Erythroblast (primary cell): Measurements from ENCODE around the gene SREBF2.

Experiments used
- DNase-seq, 2 experiments: peaks; one replicate each; lab custom pipeline; 2025; lab: John Stamatoyannopoulos, UW
- GATA1 ChIP-seq: IDR thresholded peaks from 2 replicates; pipeline ENCODE4 v1.6.1; 2011; ENCODE audit warnings: low read depth, mild to moderate bottlenecking, control low read depth, low read length, moderate library complexity
- POLR2A ChIP-seq: IDR thresholded peaks from 2 replicates; pipeline ENCODE4 v1.6.1; 2011; ENCODE audit warnings: mild to moderate bottlenecking, low read length

SREBF2 gene

DNA sequence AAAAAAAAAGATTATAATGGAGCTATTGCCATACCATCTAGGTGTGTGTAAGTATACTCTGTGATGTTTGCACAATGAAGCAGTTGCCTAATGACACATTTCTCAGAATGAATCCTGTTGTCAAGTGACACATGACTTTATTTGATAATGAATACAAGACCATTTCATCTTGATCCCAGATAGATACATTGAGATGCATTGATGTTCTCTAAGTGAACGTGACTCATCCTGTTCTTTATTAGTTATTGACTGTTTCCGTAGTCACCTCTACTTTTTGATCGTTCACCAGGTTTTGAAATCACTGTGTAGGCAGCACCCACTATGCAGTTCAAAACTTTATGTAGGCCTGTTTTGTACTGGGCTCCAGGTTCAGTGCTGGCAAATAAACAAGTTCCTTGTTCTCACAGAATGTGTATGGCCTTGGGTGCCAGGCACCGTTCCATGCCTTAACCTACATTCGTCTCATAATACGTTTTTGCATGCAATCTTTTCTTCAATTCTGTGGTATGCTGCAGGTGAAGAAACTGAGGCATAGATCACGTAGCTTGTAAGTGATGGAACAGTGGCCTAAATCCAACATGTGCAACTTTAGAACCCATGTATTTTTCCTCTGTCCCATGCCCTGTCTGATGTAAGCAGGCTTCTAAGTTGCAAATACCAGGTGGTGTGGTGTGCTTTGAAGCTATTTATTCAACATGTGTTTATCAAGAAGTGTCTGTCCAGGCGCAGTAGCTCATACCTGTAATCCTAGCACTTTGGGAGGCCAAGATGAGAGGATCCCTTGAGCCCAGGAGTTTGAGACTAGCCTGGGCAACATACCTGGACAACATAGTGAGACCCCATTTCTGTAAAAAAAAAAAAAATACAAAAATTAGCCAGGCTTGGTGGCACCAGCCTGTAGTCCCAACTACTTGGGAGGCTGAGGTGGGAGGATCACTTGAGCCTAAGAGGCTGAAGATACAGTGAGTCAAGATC lies 10.4 kb downstream of the SREBF2 start:
- DNase-seq, result peak in 1 of 2 experiments; percentile 25
- TF ChIP-seq GATA1 (no peak), POLR2A (no peak)

DNA sequence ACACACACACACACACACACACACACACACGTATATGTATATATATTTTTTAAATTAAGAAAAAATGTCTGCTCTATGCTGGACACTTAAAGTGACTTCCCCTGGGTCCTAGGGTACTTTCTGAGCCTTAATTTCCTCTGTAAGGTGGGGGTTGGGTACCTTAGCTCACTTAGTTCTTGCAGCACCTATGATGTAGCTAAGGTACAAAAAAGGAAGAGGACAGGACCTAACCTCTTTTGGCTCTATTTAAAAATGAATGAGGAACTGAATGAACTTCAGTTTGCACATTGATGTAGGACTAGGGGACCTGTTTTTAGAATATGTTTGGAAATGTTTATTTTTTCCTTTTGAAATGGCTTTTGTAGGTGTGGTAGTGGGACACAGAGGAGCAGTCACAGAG lies 11.1 kb downstream of the SREBF2 start:
- no peak for DNase-seq
- no peak for TF ChIP-seq GATA1
- no peak for TF ChIP-seq POLR2A

DNA sequence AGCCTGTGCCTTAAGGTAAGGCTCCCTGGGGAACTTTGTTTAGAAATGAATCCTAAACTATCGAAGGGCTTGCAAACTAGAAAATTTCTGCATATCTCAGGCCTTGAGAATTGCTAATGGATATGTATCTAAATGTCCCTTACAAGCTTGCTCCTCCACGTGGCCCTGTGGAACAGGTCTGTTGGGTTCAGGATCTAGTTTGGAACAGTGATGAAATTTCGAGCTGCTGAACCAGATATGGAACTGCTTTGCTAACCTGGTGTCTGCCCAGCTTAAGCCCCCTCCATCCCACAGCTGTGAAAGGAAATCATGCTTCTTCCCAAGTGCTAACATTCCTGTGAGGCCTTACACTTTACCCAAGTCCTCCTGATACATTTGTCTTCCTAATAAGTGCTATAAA lies 11.6 kb downstream of the SREBF2 start:
- DNase-seq, result peak in 1 of 2 experiments; percentile 26
- no peak for TF ChIP-seq GATA1
- no peak for TF ChIP-seq POLR2A

DNA sequence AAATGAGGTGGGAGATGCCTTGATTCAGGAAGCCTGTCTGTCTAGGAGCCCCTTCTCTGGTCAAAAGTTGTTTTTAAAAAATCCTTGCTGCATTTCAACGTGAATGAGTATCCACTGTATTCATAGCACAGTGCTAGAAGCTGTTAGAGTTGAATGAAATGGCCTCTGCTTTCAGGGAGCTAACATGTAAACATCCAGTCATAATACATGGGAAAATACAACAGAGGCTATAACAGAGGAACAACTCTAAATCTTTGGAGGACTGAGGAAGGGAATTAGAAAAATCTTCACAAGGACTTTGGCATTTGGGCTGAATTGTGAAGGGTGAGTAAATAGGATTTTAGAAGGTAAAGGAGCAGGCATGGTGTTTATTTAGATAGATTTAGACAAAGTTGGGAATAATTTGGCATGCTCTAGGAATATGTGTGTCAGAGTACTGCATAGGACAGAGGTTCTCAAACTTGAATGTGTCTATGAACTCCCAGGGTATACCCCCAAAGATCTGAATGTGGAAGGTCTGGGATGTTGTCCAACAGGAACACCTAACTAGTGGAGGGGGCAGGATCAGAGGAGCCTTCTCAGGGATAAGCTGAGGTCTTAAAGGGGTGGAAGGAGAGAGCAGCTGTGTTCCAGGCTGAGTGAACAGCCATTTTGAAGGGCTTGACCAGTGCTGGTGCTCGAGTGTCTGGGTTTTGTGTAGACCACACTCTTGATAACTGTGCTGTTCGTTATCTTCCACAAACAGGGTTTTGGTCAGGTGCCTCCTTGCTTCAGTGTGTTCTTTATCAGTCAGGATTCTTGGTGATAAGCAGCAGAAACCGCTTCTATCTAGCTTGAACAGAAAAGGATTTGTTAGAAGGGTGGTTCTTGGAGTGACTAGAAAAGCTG lies 12.7 kb downstream of the SREBF2 start:
- TF ChIP-seq POLR2A, result no peak
- peak; percentile 80 for TF ChIP-seq GATA1

DNA sequence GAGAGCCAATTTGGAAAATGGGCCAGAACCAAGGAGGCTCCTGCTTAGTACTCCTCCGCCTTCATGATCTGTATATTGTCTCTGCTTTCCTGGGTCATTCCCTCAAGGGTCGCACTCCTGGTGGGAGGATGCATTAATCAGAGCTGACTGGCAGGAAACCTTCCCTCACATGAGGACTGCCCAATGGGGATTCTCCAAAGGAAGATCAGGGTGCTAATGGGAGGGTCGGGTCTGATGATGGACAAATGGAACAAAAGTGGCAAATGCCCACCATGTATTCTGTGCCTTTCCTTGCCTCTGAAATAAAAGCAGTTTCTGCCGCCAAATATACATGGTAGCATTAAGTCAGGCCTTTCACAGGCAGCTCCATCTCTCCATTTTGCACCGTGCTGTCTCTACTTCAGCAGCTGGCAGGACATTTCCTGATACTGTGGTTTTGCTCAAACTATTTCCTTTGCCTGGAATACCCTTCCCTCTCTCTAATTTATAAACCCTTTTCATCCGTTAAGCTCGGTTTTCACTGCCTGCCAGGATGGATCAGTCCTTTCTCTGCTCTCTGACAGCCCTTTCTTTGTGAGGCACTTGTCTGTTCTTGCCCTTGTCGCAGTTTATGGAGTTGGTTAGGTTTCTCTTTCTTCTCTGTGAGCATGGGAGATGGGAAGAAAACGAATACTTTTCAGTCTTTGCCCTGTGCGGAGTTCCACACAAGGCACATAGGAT lies 13.5 kb downstream of the SREBF2 start:
- no peak for TF ChIP-seq POLR2A
- no peak for TF ChIP-seq GATA1
- no peak for DNase-seq

More for the DNA sequence above, 12.7 kb downstream of the SREBF2 start:
- DNase-seq, result peak; percentile 76 to 95

DNA sequence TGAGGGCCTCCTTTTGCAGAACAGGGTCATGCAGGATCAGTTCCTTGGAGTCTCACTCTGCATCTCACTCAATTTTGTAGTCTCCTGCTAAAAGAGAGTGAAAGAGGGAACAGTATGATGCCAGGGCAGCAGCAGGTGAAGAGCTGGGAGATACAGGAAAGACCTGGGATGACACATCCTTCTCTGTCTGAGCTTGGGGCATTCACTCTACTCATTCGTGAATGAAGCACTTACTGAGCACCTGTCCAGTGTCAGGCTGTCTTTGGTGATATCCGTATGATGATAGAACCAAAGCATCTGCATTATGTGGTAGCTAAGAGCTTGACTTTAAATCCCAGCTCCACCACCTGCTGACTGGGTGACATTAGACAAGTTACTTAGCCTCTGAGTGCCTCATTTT lies 14.4 kb downstream of the SREBF2 start:
- TF ChIP-seq POLR2A (no peak), GATA1 (no peak)
- no peak for DNase-seq

DNA sequence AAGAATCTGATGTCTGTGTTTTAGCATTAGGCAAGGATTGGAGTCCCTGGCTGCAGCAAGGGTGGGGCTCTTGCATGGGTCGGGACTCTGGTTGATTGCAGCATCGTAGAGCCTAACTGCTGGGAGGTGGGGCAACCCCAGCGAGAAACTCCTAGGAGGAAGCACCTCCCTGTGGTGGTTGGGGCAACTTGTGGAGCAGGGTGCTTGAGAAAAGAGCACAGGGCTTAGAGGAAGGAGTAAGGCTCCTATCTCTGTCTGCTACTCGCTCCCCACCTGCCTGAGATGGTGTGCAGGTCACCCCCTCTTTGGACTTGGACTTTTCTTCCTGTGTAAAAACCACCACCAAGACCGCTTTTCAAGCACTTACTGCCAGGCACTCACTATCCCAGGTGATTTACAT lies 15.6 kb downstream of the SREBF2 start:
- TF ChIP-seq POLR2A (no peak), GATA1 (no peak)
- peak; percentile 71 to 86 for DNase-seq

DNA sequence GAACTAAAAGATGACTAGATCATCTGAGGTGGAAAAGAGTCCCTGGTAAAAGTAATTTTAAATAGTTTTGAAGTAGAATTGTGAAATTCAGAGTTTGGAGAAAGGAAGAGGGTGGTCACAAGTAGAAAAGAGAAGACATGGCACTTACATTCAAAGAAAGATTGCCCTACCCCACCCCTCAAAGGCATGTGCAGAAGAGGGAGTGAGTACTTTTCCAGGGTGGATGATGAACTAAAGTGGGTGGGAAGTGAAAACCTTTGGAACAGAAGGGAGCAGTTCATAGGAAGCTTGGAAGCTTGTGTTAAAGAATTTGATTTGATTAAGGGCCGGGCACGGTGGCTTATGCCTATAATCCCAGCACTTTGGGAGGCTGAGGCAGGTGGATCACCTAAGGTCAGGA lies 23.6 kb downstream of the SREBF2 start:
- DNase-seq, result no peak
- TF ChIP-seq POLR2A (no peak), GATA1 (no peak)

DNA sequence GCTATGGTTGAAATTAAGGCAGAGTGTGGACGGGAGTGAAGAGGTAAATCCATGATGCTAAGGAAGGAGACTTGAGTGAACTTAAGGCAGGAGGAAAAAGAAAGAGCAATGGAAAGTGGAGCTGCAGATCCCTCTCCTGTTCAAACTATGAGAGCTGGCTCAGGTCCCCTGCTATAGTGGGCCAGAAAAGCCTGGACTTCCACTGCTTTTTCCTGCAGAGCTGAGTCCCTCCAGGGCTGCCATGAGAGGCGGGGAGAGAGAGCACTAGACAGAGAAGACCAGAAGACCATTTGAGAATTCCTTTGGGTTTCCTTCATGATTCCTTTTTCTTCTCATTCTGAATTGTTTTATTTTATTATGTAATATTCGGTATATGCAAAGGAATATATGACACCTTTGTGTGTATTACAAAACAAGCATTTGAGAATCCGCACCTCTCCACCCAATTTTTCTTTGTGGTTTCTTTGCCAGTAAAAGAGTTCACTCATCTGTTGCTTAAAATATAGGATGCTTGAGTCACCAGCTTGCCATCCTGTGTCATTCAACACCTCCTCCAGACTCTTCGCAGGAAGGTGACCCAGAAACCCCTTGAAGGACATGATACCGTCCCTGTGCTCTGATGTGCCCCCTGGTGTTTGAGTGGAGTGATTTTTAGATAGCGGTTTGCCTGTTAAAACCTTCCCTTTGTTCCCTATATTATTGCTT lies 24.4 kb downstream of the SREBF2 start:
- peak; percentile 71 to 82 for DNase-seq
- TF ChIP-seq POLR2A (no peak), GATA1 (no peak)

DNA sequence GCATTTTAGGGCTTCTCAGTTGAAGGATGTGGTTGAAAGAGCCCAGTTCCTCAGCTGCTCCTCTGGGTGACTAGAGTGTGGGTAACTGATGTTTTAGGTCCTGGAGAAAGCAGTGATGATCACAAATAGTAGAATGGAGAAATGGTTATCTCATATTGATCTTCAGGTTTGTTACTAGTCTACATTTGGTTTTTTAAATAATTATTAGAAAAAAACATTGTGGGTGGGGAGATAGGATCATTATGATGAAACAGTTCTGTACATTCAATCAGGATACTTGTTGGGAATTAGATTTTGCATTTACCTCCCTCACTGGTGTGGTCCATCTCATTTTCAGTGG lies 24.9 kb downstream of the SREBF2 start:
- DNase-seq, result no peak

DNA sequence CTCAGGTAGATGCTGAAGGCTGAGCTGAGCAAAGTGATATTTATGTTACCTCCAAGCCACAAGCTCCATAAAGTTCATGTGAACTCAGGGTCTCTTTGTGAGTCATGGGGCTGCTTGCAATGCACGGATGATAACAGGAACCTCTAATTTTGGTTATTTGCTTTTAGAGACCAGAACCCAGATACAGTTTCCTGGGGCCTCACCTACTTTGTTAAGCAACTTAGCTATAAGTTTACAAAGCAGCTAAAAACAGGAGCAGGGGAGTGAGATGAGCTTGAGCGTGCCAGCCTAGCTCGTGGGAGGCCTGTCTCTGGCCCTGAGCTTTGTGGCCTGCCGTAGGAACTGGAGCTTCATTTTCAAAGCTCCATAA lies 29.2 kb downstream of the SREBF2 start:
- no peak for TF ChIP-seq POLR2A
- no peak for TF ChIP-seq GATA1
- no peak for DNase-seq

More for the DNA sequence above, 24.9 kb downstream of the SREBF2 start:
- TF ChIP-seq POLR2A (no peak), GATA1 (no peak)

DNA sequence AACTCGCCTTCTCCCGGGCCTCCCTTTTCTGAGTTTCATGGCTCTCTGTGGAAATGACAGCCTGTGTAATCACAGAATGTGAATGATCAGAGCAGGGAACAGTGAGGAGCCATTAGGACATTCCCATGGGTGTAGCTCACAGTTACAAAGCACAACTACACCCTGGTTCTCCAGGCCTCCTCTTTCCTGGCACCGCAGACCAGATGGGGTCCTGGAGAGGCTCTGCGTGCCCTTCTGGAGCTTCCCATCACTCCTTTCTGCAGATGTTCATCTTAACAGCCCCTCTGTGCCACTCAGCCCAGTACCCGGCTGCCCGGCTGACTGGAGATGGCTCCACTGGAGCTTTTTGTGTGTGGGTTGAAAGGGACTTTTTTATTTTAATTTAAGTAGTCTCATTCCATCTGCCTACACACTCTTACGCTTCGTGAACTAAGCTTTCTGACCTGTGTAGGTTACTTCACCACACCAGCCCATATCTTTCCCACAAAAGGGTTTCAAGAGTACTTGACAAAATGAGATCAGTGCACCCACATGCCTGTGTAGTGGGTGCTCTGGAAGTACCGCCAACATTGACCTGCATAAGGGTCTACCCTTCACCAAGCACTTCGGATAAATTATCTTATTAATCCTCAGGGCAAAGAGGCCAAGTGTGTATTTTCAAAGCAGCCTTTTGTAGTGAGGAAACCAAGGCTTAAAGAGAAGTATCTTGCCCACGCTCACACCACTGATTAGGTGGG lies 29.8 kb downstream of the SREBF2 start:
- no peak for TF ChIP-seq GATA1
- TF ChIP-seq POLR2A, result no peak
- DNase-seq, result no peak
